Retinal pigment epithelial cell (primary cell): ENCODE measurements around the gene DDX17.

Experiments
- DNase-seq: peaks from one replicate; pipeline ENCODE4 v3.0.0-alpha.2; 2010; ENCODE audit warnings: low read depth
- H3K4me3 ChIP-seq: 2 replicates; pipeline ENCODE4 v1.5.1; 2011; ENCODE audit warnings: mild to moderate bottlenecking, low read length, control low read depth, moderate library complexity
- CTCF ChIP-seq: conservative IDR thresholded peaks from 2 replicates; pipeline ENCODE4 v1.5.1; 2011; ENCODE audit warnings: low read depth, low read length, control low read depth, inconsistent platforms

DDX17 gene

GRCh38 chr22:38484244-38484643 lies 21.9 kb downstream of the DDX17 start:
- TF ChIP-seq CTCF = no peak
- H3K4me3 ChIP-seq = no peak overlapping the region
- no peak for DNase-seq

DNA sequence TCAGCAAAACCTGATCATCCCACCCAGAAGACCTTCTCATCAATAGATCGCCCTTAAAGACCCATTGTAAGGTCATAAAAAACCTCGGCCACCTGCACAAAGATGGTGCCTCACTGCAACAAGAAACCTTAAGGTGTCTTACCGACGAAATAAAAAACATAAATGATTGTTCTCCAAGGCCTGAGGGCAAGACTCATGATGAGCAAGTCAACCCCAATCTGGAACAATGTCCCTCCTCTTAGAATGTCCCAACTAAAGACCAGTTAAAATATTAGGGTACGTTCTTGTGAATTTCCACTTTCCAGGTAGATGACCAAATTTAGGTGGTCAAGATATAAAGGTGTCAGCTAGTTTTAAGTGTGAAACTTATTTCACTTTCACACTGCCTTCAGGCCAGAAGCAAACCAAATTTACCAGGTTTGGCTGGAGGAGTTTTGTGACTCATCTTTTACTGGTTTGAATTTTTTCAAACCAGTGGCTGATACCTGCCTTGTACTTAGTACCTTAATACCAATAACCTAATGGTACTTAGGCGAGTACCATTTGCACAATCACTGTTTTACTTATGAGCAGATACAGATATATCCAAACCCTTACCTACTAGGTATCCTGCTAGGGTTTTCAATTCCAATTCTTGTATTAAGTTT lies 23.3 kb downstream of the DDX17 start:
- DNase-seq = no peak
- TF ChIP-seq CTCF = no peak
- H3K4me3 ChIP-seq = no peak overlapping the region

DNA sequence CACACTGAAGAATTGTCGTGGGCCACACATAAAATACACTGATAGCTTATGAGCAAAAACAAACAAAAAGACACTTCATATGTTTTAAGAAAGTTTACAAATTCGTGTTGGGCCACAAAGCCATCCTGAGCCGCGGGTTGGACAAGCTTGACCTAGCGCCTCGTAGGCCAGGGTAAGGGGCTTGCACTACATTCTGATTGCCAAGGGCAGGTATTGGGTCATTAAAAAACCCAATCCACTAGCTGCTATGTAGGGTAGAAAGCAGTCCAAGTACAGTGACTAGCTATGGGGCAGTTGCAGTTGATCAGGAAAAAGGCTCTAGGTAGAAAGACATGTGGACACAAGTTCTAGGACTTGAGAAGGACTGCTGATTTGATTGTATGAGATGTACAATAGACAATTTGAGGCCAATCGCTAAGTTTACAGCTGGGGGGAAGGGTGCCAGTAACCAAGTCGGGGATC lies 24.2 kb downstream of the DDX17 start:
- TF ChIP-seq CTCF = no peak
- no peak overlapping the region for H3K4me3 ChIP-seq
- DNase-seq = no peak

- no peak for TF ChIP-seq CTCF
- no peak overlapping the region for H3K4me3 ChIP-seq
- DNase-seq = no peak
Observed at GRCh38 chr22:38481162-38481870, 24.8 kb downstream of the DDX17 start.

DNA sequence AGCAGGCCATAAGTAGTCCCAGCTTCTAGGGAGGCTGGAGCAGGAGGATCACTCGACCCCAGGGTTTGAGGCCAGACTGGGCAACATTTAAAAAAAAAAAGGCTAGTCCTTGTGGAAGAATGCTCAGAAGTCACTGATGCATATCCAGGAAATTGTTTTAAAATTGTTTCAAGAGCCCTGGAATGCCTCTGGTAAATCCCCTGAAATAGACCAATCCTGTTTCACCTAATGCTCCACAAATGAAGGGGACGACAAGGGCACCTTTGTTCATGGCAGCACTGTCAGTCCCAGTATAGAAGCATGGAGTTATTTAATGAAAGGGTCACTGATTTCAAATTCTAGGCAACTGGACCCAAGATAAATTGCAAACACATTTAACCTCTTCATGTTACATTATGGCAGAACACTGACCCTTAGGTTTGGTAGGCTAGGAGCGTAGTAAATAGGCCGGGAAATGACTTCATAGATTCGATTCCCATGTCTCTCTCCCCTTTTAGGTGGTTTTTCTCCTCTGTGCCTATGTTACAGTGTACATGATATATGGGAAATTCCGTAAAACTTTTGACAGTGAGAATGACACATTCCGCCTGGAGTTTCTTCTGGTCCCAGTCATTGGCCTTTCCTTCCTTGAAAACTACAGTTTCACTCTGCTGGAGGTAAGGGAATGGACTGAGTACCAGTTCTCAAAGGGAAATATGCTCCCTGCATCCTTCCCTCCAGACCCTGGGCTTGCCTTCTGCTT lies 26.8 kb downstream of the DDX17 start:
- no peak for DNase-seq
- TF ChIP-seq CTCF = no peak
- H3K4me3 ChIP-seq = no peak overlapping the region

DNA sequence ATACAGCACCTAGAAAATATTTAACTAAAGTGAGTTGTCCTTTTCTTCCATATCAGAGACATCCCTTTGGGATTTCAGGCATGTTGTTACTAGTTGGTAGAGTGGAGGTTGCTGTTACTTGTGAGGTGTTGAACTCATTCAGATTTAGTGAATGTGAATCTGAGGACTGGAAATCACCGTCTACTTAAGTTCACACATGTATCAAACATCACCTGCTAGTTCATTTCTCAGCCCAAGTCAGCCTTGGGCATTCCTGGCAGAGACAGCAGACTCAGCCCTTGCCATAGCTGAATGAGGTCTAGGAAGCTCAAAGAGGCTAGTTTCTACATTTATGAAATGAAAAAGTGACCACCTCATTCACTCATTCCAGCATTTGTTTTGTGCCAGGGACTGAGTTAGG lies 28.5 kb downstream of the DDX17 start:
- TF ChIP-seq CTCF = no peak
- DNase-seq = no peak
- H3K4me3 ChIP-seq = no peak overlapping the region
